Astrocyte of the cerebellum (primary cell): ENCODE data around the gene KIAA1328.
"Not testable (repeated sequence)": the region's sequence is repeated elsewhere in the genome, so short reads cannot be mapped to it uniquely, and the experiment has no call there.

ENCODE experiments used
- DNase-seq: peaks from one replicate; pipeline ENCODE4 v3.0.0-alpha.2; 2011; ENCODE audit warnings: low read depth
- H3K4me3 ChIP-seq: 2 replicates; pipeline ENCODE4 v1.5.1; 2011; ENCODE audit warnings: mild to moderate bottlenecking, low read depth, low read length, moderate library complexity
- in situ Hi-C: cut with HindIII; loops from 2 replicates; pipeline ENCODE4 v1.10.0; 2017; ENCODE audit warnings: low sequenced_read_pairs
- TF ChIP-seq, protein P1 (sequence below): IDR thresholded peaks from 2 replicates; pipeline ENCODE4 v1.5.1; 2012; ENCODE audit warnings: low read length, low read depth, moderate library complexity, mild to moderate bottlenecking; ENCODE audit errors: missing control alignments

KIAA1328 gene

GRCh38 chr18:36812678-36813077 lies 16.2 kb upstream of the KIAA1328 start:
- no peak for DNase-seq
- in situ Hi-C loops = no loop called here
- TF ChIP-seq, protein P1, sequence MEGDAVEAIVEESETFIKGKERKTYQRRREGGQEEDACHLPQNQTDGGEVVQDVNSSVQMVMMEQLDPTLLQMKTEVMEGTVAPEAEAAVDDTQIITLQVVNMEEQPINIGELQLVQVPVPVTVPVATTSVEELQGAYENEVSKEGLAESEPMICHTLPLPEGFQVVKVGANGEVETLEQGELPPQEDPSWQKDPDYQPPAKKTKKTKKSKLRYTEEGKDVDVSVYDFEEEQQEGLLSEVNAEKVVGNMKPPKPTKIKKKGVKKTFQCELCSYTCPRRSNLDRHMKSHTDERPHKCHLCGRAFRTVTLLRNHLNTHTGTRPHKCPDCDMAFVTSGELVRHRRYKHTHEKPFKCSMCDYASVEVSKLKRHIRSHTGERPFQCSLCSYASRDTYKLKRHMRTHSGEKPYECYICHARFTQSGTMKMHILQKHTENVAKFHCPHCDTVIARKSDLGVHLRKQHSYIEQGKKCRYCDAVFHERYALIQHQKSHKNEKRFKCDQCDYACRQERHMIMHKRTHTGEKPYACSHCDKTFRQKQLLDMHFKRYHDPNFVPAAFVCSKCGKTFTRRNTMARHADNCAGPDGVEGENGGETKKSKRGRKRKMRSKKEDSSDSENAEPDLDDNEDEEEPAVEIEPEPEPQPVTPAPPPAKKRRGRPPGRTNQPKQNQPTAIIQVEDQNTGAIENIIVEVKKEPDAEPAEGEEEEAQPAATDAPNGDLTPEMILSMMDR = no peak
- H3K4me3 ChIP-seq = no peak overlapping the region

DNA sequence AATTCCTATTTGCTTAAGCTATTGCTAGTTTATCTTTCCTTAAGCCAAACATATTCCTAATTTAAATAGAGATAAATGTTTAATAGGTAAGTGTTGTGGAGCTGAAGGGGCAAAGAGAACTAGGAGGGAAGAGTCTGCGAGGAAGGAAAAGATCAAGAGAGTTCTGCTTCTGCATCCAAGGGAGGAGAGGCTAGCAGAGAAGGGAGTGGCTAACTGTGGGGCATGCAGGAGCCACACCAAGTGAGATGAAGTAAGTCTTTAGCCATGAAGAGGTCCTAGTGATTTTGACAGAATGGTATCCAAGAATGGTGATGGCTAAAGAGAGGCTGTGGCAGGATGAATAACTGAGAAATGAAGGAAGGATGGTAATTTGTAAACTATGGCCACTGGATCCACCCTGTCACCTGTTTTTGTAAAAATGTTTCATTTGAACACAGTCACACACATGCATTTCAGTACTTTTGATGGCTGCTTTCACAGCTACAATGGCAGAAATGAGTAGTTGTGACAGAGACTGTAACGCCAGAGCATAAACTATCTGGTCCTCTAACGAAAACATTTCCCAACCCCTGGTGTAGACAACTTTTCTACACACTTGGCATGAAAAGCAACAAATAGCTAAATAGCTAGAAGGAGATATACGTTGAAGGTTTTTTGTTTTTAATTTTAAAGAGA lies 15.7 kb upstream of the KIAA1328 start:
- H3K4me3 ChIP-seq = no peak overlapping the region
- no peak for DNase-seq
- TF ChIP-seq, protein P1 = no peak
- in situ Hi-C loops = no loop called here

DNA sequence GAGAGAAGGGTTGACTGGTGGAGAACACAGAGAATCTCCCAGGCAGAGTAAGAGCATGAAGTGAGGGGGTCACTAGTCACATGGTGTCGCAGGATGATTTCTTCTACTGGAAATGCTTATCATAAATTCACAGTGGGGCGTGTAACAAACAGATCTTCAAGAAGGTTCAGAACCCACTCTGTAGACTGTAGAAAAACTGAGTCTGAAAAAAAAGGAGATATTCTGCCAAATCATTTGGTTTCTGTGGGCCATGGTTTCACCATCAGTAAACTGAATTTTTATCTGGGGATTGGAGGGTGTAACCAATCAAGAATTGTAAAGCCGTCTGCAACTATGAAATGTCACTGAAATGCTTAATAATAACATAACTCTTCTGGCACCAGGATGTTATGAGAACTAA lies 15.1 kb upstream of the KIAA1328 start:
- DNase-seq = no peak
- TF ChIP-seq, protein P1 = no peak
- H3K4me3 ChIP-seq = no peak overlapping the region
- in situ Hi-C loops = no loop called here

GRCh38 chr18:36814994-36815393 lies 13.9 kb upstream of the KIAA1328 start:
- in situ Hi-C loops = no loop called here
- DNase-seq = no peak
- H3K4me3 ChIP-seq = no peak overlapping the region
- TF ChIP-seq, protein P1 = no peak

DNA sequence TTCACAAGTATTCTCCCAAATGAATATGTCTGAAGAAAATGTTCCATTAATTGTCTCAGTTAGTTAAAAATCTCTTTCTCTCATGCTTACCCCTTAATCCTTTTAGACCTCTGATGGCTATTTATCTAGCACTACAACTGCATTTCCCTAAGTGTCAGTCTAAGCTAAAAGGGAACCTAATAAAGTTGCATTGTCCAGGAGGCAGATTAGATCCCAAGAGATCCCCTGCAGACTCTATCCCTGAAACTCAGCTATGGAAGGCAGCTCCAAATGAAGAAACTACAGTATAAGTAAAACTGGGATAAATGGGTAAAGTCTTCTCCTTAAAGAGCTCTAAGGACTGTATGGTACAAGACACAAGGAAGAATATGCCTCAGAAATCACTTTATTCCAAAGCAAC lies 12.8 kb upstream of the KIAA1328 start:
- in situ Hi-C loops, DNase-seq, H3K4me3 ChIP-seq: not testable (repeated sequence)

DNA sequence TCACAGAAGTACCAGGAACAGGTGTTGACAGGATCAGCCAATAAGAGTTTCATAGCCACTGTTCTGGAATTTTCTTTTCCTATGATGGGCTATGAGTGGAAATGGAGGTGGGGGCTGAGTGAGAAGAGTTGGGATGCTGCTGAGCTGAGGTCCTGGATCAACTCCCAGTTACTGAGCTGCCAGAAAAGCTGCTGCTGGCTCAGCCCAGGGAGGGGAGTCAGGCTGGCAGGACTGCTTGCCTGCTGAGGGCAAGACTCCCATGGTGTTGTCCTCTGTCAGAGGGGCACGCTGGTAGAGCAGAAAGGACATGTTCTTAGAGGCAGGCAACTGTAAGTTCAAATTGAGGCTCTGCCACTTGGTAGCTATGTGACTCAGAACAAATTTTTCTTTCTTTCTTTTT lies 11.9 kb upstream of the KIAA1328 start:
- in situ Hi-C loops = no loop called here
- no peak for DNase-seq
- TF ChIP-seq, protein P1 = no peak
- no peak overlapping the region for H3K4me3 ChIP-seq

GRCh38 chr18:36818652-36819051 lies 10.3 kb upstream of the KIAA1328 start:
- H3K4me3 ChIP-seq = no peak overlapping the region
- DNase-seq = no peak
- TF ChIP-seq, protein P1 = no peak
- in situ Hi-C loops = no loop called here
